Neural cell (in vitro differentiated cells): Measurements from ENCODE around the gene ZFR. TPM values are rescaled to one million over a fixed set of nuclear protein-coding genes. Genes with fewer than 3 reads are reported as not detected.

ENCODE experiments used
- H2AFZ ChIP-seq: fragments of 200-600, 300-800 bp; sonication (generic), shearing (Covaris generic); 2 replicates; pipeline ENCODE4 v1.6.0; 2014; ENCODE audit warnings: low read depth, mild to moderate bottlenecking, antibody characterized with exemption, low read length, moderate library complexity
- H3F3A ChIP-seq: fragments of 200-600 bp; shearing (Covaris generic); 2 replicates; pipeline ENCODE4 v1.6.1; 2016; ENCODE audit warnings: mild to moderate bottlenecking, moderate library complexity, mixed read lengths, antibody characterized with exemption, low read length; ENCODE audit not compliant: insufficient read depth, poor library complexity, severe bottlenecking
- H3K27ac ChIP-seq: fragments of 200-600, 300-800 bp; sonication (generic), shearing (Covaris generic); 2 replicates; pipeline ENCODE4 v1.5.1; 2014; ENCODE audit warnings: mild to moderate bottlenecking, low read length, moderate library complexity
- H3K27me3 ChIP-seq: fragments of 300-800, 200-600 bp; sonication (generic), shearing (Covaris generic); 2 replicates; pipeline ENCODE4 v1.6.0; 2014; ENCODE audit warnings: mild to moderate bottlenecking, low read depth, low read length, moderate library complexity; ENCODE audit not compliant: insufficient read depth
- H3K36me3 ChIP-seq: fragments of 300-800, 200-600 bp; sonication (generic), shearing (Covaris generic); 2 replicates; pipeline ENCODE4 v1.5.1; 2014; ENCODE audit warnings: mild to moderate bottlenecking, antibody characterized with exemption, low read length, moderate library complexity; ENCODE audit not compliant: insufficient read depth
- H3K4me2 ChIP-seq: fragments of 300-800, 200-600 bp; sonication (generic), shearing (Covaris generic); 2 replicates; pipeline ENCODE4 v1.6.0; 2014; ENCODE audit warnings: mild to moderate bottlenecking, low read length
- H3K4me3 ChIP-seq: fragments of 300-800, 200-600 bp; sonication (generic), shearing (Covaris generic); 2 replicates; pipeline ENCODE4 v1.5.1; 2014; ENCODE audit warnings: mild to moderate bottlenecking, low read length, moderate library complexity
- H3K79me2 ChIP-seq: fragments of 200-600 bp; shearing (Covaris generic); replicated peaks from 2 replicates; pipeline ENCODE4 v1.6.0; 2014; ENCODE audit warnings: mild to moderate bottlenecking, low read length, moderate library complexity; ENCODE audit not compliant: insufficient read depth
- H3K9ac ChIP-seq: fragments of 300-800, 200-600 bp; sonication (generic), shearing (Covaris generic); 2 replicates; pipeline ENCODE4 v1.6.1; 2016; ENCODE audit warnings: mild to moderate bottlenecking, low read length, mixed read lengths
- H3K9me2 ChIP-seq: fragments of 200-600 bp; shearing (Covaris generic); 2 replicates; pipeline ENCODE4 v1.6.1; 2016; ENCODE audit warnings: mild to moderate bottlenecking, low read length, mixed read lengths; ENCODE audit not compliant: insufficient read depth
- H3K9me3 ChIP-seq: fragments of 200-600, 300-800 bp; sonication (generic), shearing (Covaris generic); 2 replicates; pipeline ENCODE4 v1.6.1; 2016; ENCODE audit warnings: mild to moderate bottlenecking, mixed run types, low read length, moderate library complexity, mixed read lengths
- H4K20me1 ChIP-seq: fragments of 200-600 bp; shearing (Covaris generic); 2 replicates; pipeline ENCODE4 v1.6.1; 2016; ENCODE audit warnings: mild to moderate bottlenecking, mixed run types; ENCODE audit not compliant: insufficient read depth
- CTCF ChIP-seq: fragments of 450-650 bp; IDR thresholded peaks from 2 replicates; pipeline ENCODE4 v1.5.1; 2014; ENCODE audit warnings: antibody characterized with exemption, mild to moderate bottlenecking, moderate library complexity; ENCODE audit not compliant: poor library complexity, severe bottlenecking
- EP300 ChIP-seq: fragments of 450-650 bp; conservative IDR thresholded peaks from 2 replicates; pipeline ENCODE4 v1.6.1; 2014; ENCODE audit warnings: antibody characterized with exemption, mild to moderate bottlenecking, moderate library complexity; ENCODE audit not compliant: poor library complexity, severe bottlenecking
- EZH2 ChIP-seq: fragments of 200-600, 300-800 bp; shearing (Covaris generic), sonication (generic); IDR thresholded peaks from 2 replicates; pipeline ENCODE4 v1.6.1; 2014; ENCODE audit warnings: antibody characterized with exemption, low read length, borderline replicate concordance, mild to moderate bottlenecking; ENCODE audit not compliant: insufficient read depth, poor library complexity, severe bottlenecking
- MXI1 ChIP-seq: fragments of 450-650 bp; conservative IDR thresholded peaks from 2 replicates; pipeline ENCODE4 v1.6.1; 2014; ENCODE audit warnings: antibody characterized with exemption, mild to moderate bottlenecking; ENCODE audit not compliant: poor library complexity, severe bottlenecking
- POLR2AphosphoS5 ChIP-seq: IDR thresholded peaks from 2 replicates; pipeline ENCODE4 v1.6.1; 2012
- RAD21 ChIP-seq: fragments of 450-650 bp; conservative IDR thresholded peaks from 2 replicates; pipeline ENCODE4 v1.6.1; 2014; ENCODE audit warnings: antibody characterized with exemption, mild to moderate bottlenecking, moderate library complexity
- REST ChIP-seq: IDR thresholded peaks from 2 replicates; pipeline ENCODE4 v1.6.1; 2012; ENCODE audit warnings: borderline replicate concordance
- SMC3 ChIP-seq: fragments of 450-650 bp; conservative IDR thresholded peaks from 2 replicates; pipeline ENCODE4 v1.6.1; 2014; ENCODE audit warnings: antibody characterized with exemption, mild to moderate bottlenecking, moderate library complexity; ENCODE audit not compliant: poor library complexity
- TAF1 ChIP-seq: IDR thresholded peaks from 2 replicates; pipeline ENCODE4 v1.6.1; 2012; ENCODE audit warnings: low read depth
- polyA plus RNA-seq: library from polyadenylated mRNA; depleted of rRNA; stranded (reverse); fragments of >200 nt; gene quantifications from 2 replicates; pipeline ENCODE4 v1.2.3, GENCODE V29; 2014

Gene ZFR
- polyA plus RNA-seq, 1 donor from 2014 or later: 141 TPM

DNA sequence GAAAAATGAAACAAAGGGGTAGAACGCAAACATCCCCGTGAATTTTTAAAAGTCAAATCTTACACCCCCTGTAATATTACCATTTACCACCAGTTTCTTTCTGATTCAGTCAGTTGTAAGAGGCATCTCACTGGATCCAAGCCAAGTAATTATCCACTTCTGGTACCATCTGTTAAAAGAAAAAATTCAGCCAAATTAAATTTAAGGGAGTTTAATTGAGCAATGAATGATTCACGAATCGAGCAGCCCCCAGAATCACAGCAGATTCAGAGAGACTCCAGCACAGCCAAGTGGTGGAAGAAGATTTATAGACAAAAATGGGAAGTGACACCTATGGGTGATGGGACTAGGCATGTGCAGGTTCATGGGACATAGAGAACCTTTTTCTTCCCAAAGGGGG, 101.9 kb downstream of the ZFR start:
- Histone ChIP-seq H2AFZ (no peak overlapping the region), H3K9me3 (no peaks in the 10 kb centered on the region), H3K9ac (no peak overlapping the region), H3F3A (no peaks in the 10 kb centered on the region), H3K36me3 (no peaks in the 10 kb centered on the region), H3K27ac (no peak overlapping the region), H3K4me2 (no peak overlapping the region), H3K79me2 (no peaks in the 10 kb centered on the region), H4K20me1 (no peaks in the 10 kb centered on the region), H3K4me3 (no peak overlapping the region), H3K9me2 (no peaks in the 10 kb centered on the region), H3K27me3 (no peaks in the 10 kb centered on the region)
- TF ChIP-seq EP300 (no peak), TAF1 (no peak), MXI1 (no peak), POLR2AphosphoS5 (no peak), REST (no peak), EZH2 (no peak), RAD21 (no peak), CTCF (no peak), SMC3 (no peak)

DNA sequence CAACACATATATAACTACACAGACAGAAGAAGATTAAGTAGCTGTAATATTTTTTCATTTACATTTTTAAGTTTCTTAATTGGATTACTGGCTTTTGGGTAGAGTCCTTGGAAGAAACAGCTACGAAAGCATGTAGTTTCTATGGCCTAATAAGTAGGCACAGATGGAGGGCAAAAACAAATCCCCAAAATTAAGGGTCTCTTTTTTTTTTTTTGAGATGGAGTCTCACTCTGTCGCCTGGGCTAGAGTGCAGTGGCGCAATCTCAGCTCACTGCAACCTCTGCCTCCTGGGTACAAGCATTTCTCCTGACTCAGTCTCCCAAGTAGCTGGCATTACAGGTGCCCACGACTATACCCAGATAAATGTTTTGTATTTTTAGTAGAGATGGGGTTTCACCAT, 104.7 kb downstream of the ZFR start:
- no peak overlapping the region for H3K9ac ChIP-seq
- H3K27me3 ChIP-seq: no peaks in the 10 kb centered on the region
- H3F3A ChIP-seq: no peaks in the 10 kb centered on the region
- TF ChIP-seq POLR2AphosphoS5: no peak
- no peak for TF ChIP-seq EP300
- TF ChIP-seq MXI1: no peak
- TF ChIP-seq REST: no peak
- no peak for TF ChIP-seq TAF1
- TF ChIP-seq SMC3: no peak
- TF ChIP-seq CTCF: no peak
- no peak for TF ChIP-seq RAD21
- TF ChIP-seq EZH2: no peak
- H3K9me3 ChIP-seq: no peaks in the 10 kb centered on the region
- no peak overlapping the region for H3K4me2 ChIP-seq
- H3K27ac ChIP-seq: no peak overlapping the region
- no peaks in the 10 kb centered on the region for H3K9me2 ChIP-seq
- H3K4me3 ChIP-seq: no peak overlapping the region
- no peaks in the 10 kb centered on the region for H3K36me3 ChIP-seq
- H3K79me2 ChIP-seq: no peaks in the 10 kb centered on the region
- no peaks in the 10 kb centered on the region for H4K20me1 ChIP-seq
- no peak overlapping the region for H2AFZ ChIP-seq
